Lower lobe of right lung (tissue), 2 donors: ENCODE results near the gene MBOAT1. TPM values are rescaled to one million over a fixed set of nuclear protein-coding genes. Genes with fewer than 3 reads are reported as not detected.

Experiments
- ATAC-seq, 2 donors: fragments of 200-7000 bp; cut with Tn5 transposase; one replicate each; pipeline ENCODE4 v1.9.1; 2020 to 2022; ENCODE audit warnings: mild to moderate bottlenecking in 2 of 2, moderate library complexity in 2 of 2
- DNase-seq: peaks from one replicate; pipeline ENCODE4 v3.0.0-alpha.2; 2020
- H3K27ac ChIP-seq: fragments of 200-600 bp; one replicate; pipeline ENCODE4 v1.8.0; 2022
- H3K27me3 ChIP-seq: fragments of 200-600 bp; one replicate; pipeline ENCODE4 v1.8.0; 2022; ENCODE audit warnings: low read depth
- H3K36me3 ChIP-seq: fragments of 200-600 bp; one replicate; pipeline ENCODE4 v1.8.0; 2022; ENCODE audit warnings: mild to moderate bottlenecking
- H3K4me1 ChIP-seq: fragments of 200-600 bp; one replicate; pipeline ENCODE4 v1.8.0; 2022
- H3K4me3 ChIP-seq: fragments of 200-600 bp; one replicate; pipeline ENCODE4 v1.8.0; 2022; ENCODE audit warnings: mild to moderate bottlenecking
- H3K9me3 ChIP-seq: fragments of 200-600 bp; one replicate; pipeline ENCODE4 v1.8.0; 2022
- CTCF ChIP-seq: fragments of 200-600 bp; IDR thresholded peaks from one replicate; pipeline ENCODE4 v1.8.0; 2022; ENCODE audit warnings: antibody characterized with exemption, mild to moderate bottlenecking
- intact Hi-C: fragments of 100-400 bp; cut with DNase I; formaldehyde crosslinking; loops from one replicate; pipeline ENCODE4 v1.11.0; 2022
- total RNA-seq: library from RNA; stranded (reverse); fragmentation: NEBNext Ultra II Directional; extraction: Animal tissue kit (Norgen Biotek cat#: 25700); gene quantifications from one replicate; pipeline ENCODE4 v1.2.1, GENCODE V29; 2021
- donor health status: DM: no; HTN: yes; CAD: no; lungs with severe emphysema.

The MBOAT1 gene
- total RNA-seq, 1 donor from 2014 or later: 13.1 TPM

DNA sequence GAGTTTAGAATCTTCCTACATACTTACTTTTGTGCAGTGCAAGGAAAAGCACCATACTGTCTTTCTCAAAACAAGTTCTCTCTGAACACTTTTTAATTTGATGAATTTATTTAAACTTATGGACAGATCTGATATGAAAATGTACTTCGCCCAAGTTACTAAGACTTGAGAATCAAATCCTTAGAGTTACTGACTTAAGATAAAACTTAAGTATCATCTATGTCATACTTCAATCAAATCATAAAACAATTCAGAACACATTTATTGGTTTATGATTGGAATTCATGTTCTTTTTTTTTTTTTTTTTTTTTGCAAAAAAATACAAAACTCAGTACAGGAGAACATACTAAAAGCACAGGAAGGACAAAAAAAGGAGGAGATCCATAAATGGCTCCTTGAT lies 77.7 kb downstream of the MBOAT1 start:
- no peak overlapping the region for H3K27ac ChIP-seq
- H3K27me3 ChIP-seq: no peaks in the 10 kb centered on the region
- DNase-seq (no peak), ATAC-seq (no peak)
- H3K36me3 ChIP-seq: peaks cover 10% of the 10 kb centered on the region
- no peaks in the 10 kb centered on the region for H3K9me3 ChIP-seq
- no peak overlapping the region for H3K4me3 ChIP-seq
- H3K4me1 ChIP-seq: peaks cover 5% of the 10 kb centered on the region
- no peak for TF ChIP-seq CTCF
- intact Hi-C loops: no loop called here

DNA sequence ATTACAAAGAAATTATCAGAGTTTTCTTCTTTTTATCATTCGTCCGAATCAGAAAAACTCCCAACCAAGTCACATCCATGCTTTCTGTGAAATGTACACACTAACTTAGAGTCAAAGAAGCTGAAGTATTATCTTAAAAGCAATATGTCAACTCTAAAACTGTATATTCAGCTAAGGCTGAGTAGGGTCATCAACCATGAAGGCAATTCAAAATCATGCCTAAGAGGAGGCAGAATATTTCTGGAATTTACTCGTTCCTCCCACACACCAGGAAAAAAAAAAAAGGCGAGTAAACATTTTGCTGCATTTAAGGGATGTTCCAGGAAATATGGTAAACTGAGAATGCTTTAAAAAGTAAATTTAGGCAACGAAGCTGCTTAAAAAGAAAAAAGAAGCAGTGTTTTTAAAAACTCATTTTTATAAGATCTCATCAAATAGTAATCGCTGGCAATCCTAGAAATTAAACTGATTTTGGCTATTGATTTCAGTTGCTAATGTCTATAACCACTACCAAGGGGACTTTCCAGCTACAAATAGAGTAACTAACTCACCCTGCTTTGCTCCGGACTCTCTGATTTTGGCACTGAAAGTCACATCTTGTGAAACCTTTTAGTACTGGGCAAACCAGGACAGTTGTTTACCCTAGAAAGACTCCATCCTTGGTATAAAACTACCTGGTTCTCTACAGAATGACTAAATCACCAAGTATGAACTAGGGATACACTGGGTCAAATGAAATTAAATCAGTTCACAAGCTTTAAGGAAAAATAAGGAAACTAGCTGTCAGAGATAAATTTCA lies 82.8 kb downstream of the MBOAT1 start:
- Histone ChIP-seq H3K27ac (no peak overlapping the region), H3K9me3 (no peaks in the 10 kb centered on the region), H3K36me3 (peaks cover 1% of the 10 kb centered on the region), H3K4me1 (no peaks in the 10 kb centered on the region), H3K27me3 (no peaks in the 10 kb centered on the region), H3K4me3 (no peak overlapping the region)
- no peak for TF ChIP-seq CTCF
- intact Hi-C loops: no loop called here
- ATAC-seq: no peak
- DNase-seq: no peak

DNA sequence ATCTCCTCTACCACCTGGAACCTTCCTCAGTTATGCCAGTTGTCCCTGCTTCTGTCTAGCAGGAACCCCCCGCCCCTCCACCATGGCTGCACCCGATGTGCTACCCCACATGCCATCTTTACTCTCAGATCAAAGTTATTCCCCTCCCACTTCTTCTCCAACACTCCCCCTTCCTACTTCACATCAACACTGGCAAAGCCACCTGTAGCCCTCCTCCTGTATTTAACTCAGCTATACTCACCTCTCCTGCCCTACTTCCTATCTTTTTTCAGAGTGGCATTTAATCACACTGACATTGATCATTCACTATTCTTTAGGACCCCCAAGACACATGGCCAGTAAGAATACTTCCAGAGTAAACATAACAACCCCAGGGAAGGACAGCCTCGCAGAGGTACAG lies 84.3 kb downstream of the MBOAT1 start:
- Histone ChIP-seq H3K36me3 (peaks cover 14% of the 10 kb centered on the region), H3K4me1 (no peaks in the 10 kb centered on the region), H3K9me3 (no peaks in the 10 kb centered on the region), H3K27ac (no peak overlapping the region), H3K4me3 (no peak overlapping the region), H3K27me3 (no peaks in the 10 kb centered on the region)
- intact Hi-C loops: no loop called here
- ATAC-seq (no peak), DNase-seq (no peak)
- TF ChIP-seq CTCF: no peak

GRCh38 chr6:20126789-20127653 lies 85.2 kb downstream of the MBOAT1 start:
- ATAC-seq (peak; percentile 87 to 92), DNase-seq (peak; percentile 76)
- Histone ChIP-seq H3K4me1 (no peaks in the 10 kb centered on the region), H3K4me3 (no peak overlapping the region), H3K27me3 (no peaks in the 10 kb centered on the region), H3K27ac (no peak overlapping the region), H3K36me3 (peaks cover 17% of the 10 kb centered on the region), H3K9me3 (no peaks in the 10 kb centered on the region)
- intact Hi-C loops: no loop called here
- TF ChIP-seq CTCF: peak; percentile 95

GRCh38 chr6:20126102-20126752 lies 86.0 kb downstream of the MBOAT1 start:
- no peak overlapping the region for H3K27ac ChIP-seq
- no peak for ATAC-seq
- no peak overlapping the region for H3K4me3 ChIP-seq
- H3K27me3 ChIP-seq: no peaks in the 10 kb centered on the region
- no peaks in the 10 kb centered on the region for H3K4me1 ChIP-seq
- peaks cover 20% of the 10 kb centered on the region for H3K36me3 ChIP-seq
- DNase-seq: no peak
- TF ChIP-seq CTCF: no peak
- intact Hi-C loops: no loop called here
- H3K9me3 ChIP-seq: no peaks in the 10 kb centered on the region
